Kidney tubule cell (primary cell): ENCODE results near the gene MLH3.
A peak's percentile ranks its signal among the peaks of the same experiment; 100 is the strongest.
"Not testable (repeated sequence)": the region's sequence is repeated elsewhere in the genome, so short reads cannot be mapped to it uniquely, and the experiment has no call there.

Source experiments
- DNase-seq: peaks from one replicate; pipeline ENCODE4 v3.0.0-alpha.2; 2018; ENCODE audit warnings: low spot score

The MLH3 gene

GRCh38 chr14:75050852-75051555, at the start of gene MLH3:
Gene MLH3 (minus strand): TSS chr14:75051467. CDS start chr14:75049655, 1,812 bp downstream.
- peak; percentile 92 for DNase-seq

GRCh38 chr14:75098682-75099081, 47.4 kb upstream of the MLH3 start:
- no peak for DNase-seq

- no peak for DNase-seq
These were observed 46.9 kb upstream of the MLH3 start for GRCh38 chr14:75098212-75098611.

- DNase-seq, result no peak
These were observed 45.7 kb upstream of the MLH3 start for GRCh38 chr14:75096959-75097358.

GRCh38 chr14:75095690-75096089, 44.4 kb upstream of the MLH3 start:
- no peak for DNase-seq

- no peak for DNase-seq
These were observed 43.6 kb upstream of the MLH3 start for GRCh38 chr14:75094896-75095295.

- no peak for DNase-seq
These were observed 41.4 kb upstream of the MLH3 start for GRCh38 chr14:75092698-75093097.

- DNase-seq, result no peak
These were observed 40.0 kb upstream of the MLH3 start for GRCh38 chr14:75091251-75091650.

- no peak for DNase-seq
These were observed 39.1 kb upstream of the MLH3 start for GRCh38 chr14:75090353-75090752.

GRCh38 chr14:75088566-75089373, 37.5 kb upstream of the MLH3 start:
- peak; percentile 61 for DNase-seq

GRCh38 chr14:75088153-75088552, 36.9 kb upstream of the MLH3 start:
- no peak for DNase-seq

- DNase-seq, result peak; percentile 40
These were observed 33.2 kb upstream of the MLH3 start for GRCh38 chr14:75084513-75084912.

- no peak for DNase-seq
These were observed 32.0 kb upstream of the MLH3 start for GRCh38 chr14:75083271-75083670.

- DNase-seq, result no peak
These were observed 30.5 kb upstream of the MLH3 start for GRCh38 chr14:75081660-75082229.

- no peak for DNase-seq
These were observed 28.3 kb upstream of the MLH3 start for GRCh38 chr14:75079521-75079920.

GRCh38 chr14:75077794-75078193, 26.5 kb upstream of the MLH3 start:
- DNase-seq, result no peak

GRCh38 chr14:75070383-75070782, 19.1 kb upstream of the MLH3 start:
- DNase-seq, result no peak

- no peak for DNase-seq
These were observed 18.5 kb upstream of the MLH3 start for GRCh38 chr14:75069811-75070145.

- DNase-seq, result peak; percentile 96
These were observed 18.0 kb upstream of the MLH3 start, which contains the start of gene ZC2HC1C for GRCh38 chr14:75069121-75069810. Gene ZC2HC1C (plus strand): TSS chr14:75069641. CDS start chr14:75070574, 933 bp downstream.

- no peak for DNase-seq
These were observed 17.2 kb upstream of the MLH3 start for GRCh38 chr14:75068294-75069120.

GRCh38 chr14:75067765-75068164, 16.5 kb upstream of the MLH3 start:
- not testable (repeated sequence) for DNase-seq

- no peak for DNase-seq
These were observed 15.9 kb upstream of the MLH3 start for GRCh38 chr14:75067212-75067611.
